GF-D8 (cell line): ENCODE measurements around the gene TAF10.

Experiments
- DNase-seq: peaks from one replicate; lab custom pipeline; 2025; lab: John Stamatoyannopoulos, UW

TAF10 gene

DNA sequence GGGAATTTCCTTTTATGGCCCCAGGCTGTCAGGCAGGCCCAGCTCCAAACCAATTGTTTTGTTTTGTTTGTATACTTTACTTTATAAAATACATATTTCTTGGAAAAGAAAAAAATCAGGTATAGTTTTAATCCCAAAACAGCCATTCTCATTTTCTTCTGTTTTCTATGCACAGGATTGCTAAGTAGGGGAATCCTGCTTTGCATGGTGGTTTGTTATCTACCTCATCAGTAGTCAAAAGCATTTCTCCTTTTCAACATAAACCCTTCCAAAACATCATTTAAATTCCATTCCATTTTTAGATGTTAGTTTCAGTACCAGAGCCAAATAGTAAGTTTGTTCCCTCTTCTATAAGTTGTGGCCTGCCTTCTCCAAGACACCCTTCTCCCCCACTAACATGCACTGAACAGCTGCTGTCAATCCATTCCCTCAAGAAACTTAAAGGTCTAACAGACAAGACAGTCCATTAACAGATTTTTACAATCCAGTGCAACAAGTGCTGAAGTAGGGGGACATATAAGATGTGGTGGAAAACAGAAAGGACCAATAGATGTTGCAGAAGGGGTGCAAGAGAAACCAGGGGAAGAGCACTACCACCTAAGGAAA, 4.7 kb downstream of the TAF10 start:
- no peak for DNase-seq

- peak; percentile 37 for DNase-seq
These were observed 5.4 kb downstream of the TAF10 start for GRCh38 chr11:6606471-6607189.

- DNase-seq, result peak; percentile 1
These were observed 7.2 kb downstream of the TAF10 start for GRCh38 chr11:6604790-6605189.

- peak; percentile 5 for DNase-seq
These were observed 7.9 kb downstream of the TAF10 start for GRCh38 chr11:6604081-6604626.

- DNase-seq, result peak; percentile 32
These were observed 8.5 kb downstream of the TAF10 start, which contains the start of the genes ILK and RRP8 for GRCh38 chr11:6603287-6604080. ILK (plus strand) TSS chr11:6603774; CDS start chr11:6604272, 498 bp downstream. RRP8 (minus strand) TSS chr11:6603616; CDS start chr11:6603502, 114 bp downstream.

DNA sequence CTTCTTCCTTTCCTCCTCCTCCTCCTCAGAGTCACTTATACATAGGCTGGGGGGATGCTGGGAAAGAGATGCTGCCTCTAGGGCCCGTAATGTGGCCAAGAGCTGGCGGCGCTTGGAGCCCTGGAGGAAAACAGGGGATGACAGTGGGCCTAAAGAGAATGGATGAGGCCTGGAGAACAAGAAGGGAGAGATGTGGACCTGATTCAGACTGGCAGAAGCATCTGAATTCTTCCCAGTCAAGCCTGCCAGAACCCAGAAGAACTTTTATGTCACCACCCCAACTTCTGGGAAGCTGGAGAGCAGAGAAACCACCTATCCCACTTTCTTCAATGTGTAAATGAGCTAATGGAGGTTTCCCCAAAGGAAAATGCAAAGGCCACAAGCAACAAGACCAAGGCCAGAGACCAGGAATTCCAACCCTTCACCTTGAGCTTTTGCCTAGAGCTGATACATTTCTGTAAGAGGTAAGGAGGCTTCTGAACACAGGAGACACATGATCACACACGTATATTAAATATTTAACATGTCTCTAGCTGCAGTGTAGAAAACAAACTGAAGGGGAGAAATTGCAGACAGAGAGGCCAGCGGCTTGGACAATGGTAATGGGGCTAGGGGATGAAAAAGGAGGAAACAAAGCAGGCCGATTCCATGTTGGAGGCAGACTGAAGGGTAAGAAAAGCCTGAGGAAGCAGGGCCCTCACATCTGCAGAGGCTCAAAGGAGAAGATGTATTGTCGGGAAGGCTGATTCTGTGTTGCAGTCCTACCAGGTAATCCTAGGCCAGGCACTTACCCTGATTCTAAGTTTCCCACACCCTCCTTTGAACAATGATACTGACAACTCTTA, 9.7 kb downstream of the TAF10 start:
- no peak for DNase-seq

- no peak for DNase-seq
These were observed 11.0 kb downstream of the TAF10 start for GRCh38 chr11:6601041-6601461.

GRCh38 chr11:6599881-6600390, 12.1 kb downstream of the TAF10 start:
- DNase-seq, result no peak

DNA sequence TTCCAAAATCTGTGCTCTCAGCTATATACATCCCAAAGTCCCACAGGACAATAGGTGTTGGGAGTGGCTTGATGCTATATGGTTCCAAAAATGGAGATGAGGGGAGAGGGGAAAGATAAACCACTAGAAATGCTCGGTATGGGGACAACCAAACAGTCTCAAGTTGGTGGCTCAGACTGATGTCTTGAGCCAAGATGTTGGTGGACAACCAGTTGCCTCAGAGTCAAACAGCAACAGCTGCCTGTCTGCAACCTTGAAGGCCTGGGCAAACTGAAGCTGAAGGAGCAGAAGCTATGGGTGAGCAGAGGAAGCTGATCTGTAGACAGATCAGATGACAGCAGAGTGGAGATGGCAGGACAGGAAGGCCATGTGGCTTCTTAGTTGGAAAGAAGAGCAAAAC, 12.6 kb downstream of the TAF10 start:
- DNase-seq, result no peak

- DNase-seq, result no peak
These were observed 13.5 kb downstream of the TAF10 start for GRCh38 chr11:6598555-6598954.

- no peak for DNase-seq
These were observed 15.7 kb downstream of the TAF10 start for GRCh38 chr11:6596239-6596877.

DNA sequence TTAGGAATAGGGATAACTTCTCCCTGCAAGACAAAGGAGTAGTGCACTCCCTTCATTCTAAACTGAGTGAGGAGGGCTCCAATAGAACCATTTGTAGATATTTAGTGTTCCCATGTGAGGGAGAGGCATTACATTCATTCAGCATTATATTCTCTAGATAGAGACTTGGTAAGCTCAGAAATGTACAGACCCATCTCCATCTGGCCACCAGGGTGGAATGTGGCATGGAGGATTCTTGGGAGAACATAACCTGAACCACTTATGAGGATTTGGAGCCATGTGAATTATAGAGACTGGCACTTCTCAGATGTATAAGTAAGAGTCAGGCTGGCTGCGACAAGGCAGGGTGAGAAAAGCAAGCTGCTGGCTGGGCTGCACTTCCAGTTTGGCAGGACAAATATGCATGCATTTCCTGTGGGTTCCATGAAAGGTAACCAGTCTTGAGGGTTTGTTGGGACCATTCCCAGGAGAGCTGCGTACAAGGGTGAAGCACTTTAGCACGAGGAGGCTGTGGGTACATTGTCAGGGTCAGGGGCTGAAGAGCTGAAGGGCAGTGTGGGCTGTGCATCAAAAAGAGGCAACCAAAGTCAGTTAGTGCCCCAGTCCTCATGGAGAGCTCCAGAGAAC, 17.8 kb downstream of the TAF10 start:
- no peak for DNase-seq

- DNase-seq, result no peak
These were observed 24.0 kb downstream of the TAF10 start for GRCh38 chr11:6588018-6588417.

DNA sequence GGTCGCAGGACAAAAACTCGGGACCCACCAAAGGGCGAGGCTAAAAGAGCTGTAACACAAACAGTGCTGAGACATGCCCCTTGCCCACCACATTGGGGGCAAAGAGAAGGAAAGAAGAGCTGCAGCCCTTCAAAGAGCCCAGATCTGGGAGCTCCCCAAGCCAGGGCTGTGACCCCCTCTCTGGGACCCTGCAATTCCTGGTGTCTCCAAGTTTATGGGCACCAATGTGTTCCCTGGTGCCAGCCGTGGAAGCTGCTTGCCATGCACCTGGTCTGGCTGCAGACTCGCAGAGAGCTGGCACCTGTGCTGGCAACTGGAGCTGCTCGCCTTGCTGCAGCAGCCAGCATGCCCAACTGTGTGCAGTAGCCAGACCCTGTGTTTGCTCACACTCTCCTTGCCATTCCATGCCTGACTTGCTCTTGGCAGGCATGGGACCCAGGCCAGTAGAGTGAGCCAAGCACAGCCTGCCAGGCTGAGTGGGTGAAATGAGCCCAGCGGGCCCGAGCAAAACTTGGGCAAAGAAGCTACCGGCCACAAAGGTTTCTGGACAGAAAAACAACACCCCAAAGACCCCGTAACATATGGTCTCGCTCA, 24.6 kb downstream of the TAF10 start:
- DNase-seq, result no peak

DNA sequence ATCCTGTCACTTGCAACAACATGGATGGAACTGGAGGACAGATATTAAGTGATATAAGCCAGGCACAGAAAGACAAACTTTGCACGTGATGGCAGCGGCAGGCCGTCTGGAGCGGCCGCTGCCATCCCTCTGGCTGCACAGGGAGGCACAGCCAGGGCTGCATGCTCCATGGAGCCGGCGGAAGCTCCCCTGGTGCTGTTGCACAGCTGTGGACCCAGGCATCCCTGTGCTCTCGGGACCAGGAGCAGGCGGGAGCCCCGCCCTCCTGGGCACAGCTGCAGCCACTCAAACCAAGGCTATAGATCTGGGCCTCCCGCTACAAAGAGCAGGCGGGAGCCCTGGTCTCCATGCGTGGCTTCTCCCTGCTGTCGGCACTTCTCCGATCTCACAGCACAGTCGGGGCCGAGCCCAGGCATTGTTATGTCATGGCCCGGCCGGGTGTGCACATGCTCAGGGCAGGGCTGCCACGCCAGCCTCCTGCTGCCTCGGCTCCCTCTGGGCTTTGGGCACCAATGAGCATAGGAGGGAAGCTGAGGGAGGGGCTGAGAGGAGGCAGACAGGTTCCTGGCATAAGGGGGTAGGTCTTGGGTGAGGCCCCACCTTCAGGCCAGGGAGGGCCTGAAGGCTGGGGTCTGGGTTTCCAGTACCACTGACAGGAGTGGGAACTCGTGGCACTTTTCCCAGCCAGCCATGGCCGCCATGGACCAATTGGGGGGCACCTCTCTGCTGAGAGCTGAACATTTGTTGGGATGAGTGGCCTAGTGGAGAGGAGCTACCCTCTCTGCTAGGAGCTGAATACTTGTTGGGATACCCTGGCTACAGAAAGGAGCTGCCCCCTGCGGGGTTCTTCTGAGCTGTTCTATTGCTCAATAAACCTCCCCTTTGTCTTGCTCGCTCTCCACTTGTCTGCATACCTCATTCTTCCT, 25.3 kb downstream of the TAF10 start:
- no peak for DNase-seq

DNA sequence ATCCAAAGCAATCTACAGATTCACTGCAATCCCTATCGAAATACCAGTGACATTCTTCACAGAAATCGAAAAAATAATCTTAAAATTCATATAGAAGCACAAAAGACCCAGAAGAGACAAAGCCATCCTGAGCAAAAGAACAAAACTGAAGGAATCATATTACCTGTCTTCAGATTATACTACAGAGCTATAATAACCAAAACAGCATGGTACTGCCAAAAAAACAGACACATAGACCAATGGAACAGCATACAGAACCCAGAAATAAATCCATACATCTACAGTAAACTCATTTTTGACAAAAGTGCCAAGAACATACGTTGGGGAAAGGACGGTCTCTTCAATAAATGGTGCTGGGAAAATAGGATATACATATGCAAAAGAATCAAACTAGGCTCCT, 27.5 kb downstream of the TAF10 start:
- no peak for DNase-seq

DNA sequence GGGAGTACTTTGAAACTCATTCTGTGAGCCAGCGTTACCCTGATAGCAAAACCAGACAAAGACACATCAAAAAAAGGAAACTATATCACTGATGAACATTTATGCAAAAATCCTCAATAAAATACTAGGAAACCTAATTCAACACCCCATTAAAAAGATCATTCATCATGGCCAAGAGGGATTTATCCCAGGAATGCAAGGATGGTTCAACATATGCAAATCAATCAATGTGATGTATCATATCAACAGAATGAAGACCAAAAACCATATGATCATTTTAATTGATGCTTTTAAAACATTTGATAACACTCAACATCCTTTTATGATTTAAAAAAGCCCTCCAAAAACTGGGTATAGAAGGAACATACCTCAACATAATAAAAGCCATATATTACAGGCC, 28.4 kb downstream of the TAF10 start:
- no peak for DNase-seq

DNA sequence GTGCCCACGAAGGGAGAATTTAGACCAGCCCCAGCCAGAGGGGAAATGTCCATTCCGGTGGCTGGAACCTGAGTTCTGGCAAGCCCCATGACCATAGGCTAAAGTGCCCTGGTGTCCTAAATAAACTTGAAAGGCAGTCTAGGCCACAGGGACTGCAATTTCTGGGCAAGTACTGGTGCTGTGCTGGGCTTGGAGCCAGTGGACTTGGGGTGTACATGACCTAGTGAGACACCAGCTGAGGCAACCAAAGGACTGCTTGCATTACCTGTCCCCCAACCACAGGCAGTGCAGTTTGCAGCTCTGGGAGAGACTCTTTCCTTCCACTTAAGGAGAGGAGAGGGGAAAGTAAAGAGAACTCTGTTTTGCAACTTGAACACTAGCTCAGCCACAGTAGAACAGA, 32.3 kb downstream of the TAF10 start:
- no peak for DNase-seq

- DNase-seq, result no peak
These were observed 33.9 kb downstream of the TAF10 start for GRCh38 chr11:6578134-6578533.
